KOPT-K1 (cell line): ENCODE measurements around the gene TRIP12.
"Not testable (repeated sequence)": the region's sequence is repeated elsewhere in the genome, so short reads cannot be mapped to it uniquely, and the experiment has no call there.

Source experiments
- H3K27ac ChIP-seq: fragments of 200-600 bp; sonication (generic); 2 replicates; pipeline ENCODE4 v1.5.1; 2016; ENCODE audit warnings: antibody characterized with exemption, mild to moderate bottlenecking, low read depth, low read length; ENCODE audit not compliant: poor library complexity, severe bottlenecking
- H3K36me3 ChIP-seq: fragments of 200-600 bp; sonication (generic); 2 replicates; pipeline ENCODE4 v1.5.1; 2017; ENCODE audit warnings: antibody characterized with exemption, mild to moderate bottlenecking, low read length, moderate library complexity; ENCODE audit not compliant: insufficient read depth
- H3K9me3 ChIP-seq: fragments of 200-600 bp; sonication (generic); 2 replicates; pipeline ENCODE4 v1.5.1; 2017; ENCODE audit warnings: antibody characterized with exemption, low read length, mild to moderate bottlenecking; ENCODE audit not compliant: insufficient read depth, poor library complexity, severe bottlenecking

TRIP12 gene

GRCh38 chr2:229927817-229928321 lies 6.1 kb upstream of the TRIP12 start:
- no peaks in the 10 kb centered on the region for H3K9me3 ChIP-seq
- no peaks in the 10 kb centered on the region for H3K36me3 ChIP-seq
- H3K27ac ChIP-seq: no peak overlapping the region

DNA sequence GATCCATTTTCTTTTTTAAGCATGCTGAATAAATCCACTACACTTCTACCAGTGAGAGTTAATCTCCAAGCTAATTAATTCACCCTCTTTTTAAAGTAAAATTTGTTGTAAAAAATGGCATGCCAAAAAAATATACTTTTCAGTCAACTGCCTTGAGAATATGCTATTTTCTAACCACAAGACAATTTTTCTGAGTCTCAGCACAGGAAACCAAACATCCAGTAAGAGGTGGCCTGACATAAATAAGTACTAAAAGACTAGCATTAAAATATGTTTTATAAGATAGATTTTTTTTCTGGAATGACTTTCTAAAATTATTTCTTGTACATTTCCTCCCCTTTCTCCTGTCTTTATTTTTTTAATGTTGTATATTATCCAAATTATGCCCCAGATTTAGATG lies 3.4 kb upstream of the TRIP12 start:
- Histone ChIP-seq H3K9me3 (no peaks in the 10 kb centered on the region), H3K36me3 (no peaks in the 10 kb centered on the region), H3K27ac (peak overlapping the region; percentile 39)

DNA sequence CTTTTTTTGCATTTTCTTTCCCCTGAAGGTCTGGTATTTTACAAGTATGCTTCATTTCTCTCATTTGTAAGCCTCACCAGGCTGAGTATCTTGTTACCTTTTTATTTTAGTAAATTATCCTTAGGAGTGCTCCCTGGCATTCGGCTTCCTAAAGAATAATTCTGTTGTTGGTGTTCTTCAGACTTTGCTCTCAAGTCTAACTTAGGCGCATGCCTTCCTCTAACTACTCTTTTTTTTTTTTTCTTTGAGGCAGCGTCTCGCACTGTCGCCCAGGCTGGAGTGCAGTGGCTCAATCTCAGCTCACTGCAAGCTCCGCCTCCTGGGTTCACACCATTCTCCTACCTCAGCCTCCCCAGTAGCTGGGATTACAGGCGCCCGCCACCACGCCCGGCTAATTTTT lies 2.7 kb upstream of the TRIP12 start:
- not testable (repeated sequence) for H3K36me3 ChIP-seq, H3K9me3 ChIP-seq
- H3K27ac ChIP-seq: peak overlapping the region; percentile 39

- H3K36me3 ChIP-seq: peaks cover 7% of the 10 kb centered on the region
- H3K9me3 ChIP-seq: no peaks in the 10 kb centered on the region
- H3K27ac ChIP-seq: peak within 1 kb of the TSS; percentile 99
Observed at GRCh38 chr2:229922449-229923386, 909 bp upstream of the TRIP12 start, which contains the start of gene FBXO36. Gene FBXO36, plus strand, starts transcription at chr2:229922503. Its CDS starts 11 bp downstream, at chr2:229922514.

- H3K9me3 ChIP-seq: no peaks in the 10 kb centered on the region
- peak overlapping the region; percentile 99 for H3K27ac ChIP-seq
- H3K36me3 ChIP-seq: peaks cover 15% of the 10 kb centered on the region
Observed at GRCh38 chr2:229921101-229921891, 513 bp downstream of the TRIP12 start.

DNA sequence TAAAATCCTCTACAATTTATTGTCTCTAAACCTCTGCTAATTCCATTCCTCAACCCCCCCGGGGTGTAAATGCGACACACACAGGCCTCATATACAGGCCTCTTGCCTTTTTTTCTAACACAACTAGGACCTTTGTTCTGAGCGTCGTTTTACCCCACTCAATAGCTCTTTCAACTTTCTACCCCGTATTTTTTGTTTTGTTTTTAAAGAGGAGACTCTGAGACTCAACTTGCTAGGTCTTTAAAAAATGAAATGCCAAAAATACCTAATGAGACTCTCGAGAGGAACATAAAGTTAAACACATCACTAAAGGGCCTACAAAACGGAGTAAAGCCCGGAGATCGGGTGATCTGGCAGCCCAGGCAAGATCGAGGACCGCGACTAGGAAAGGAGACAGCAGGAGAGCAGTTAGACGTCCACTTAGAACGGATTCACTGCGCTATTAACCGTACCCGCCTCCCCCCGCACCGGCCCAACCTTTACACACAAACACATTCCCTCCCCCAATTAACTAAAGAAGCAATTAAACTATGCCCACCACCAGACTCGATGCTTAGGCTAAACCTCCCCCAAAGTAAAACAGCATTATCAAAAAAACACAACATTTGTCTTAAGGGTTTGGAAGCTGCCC lies 1.7 kb downstream of the TRIP12 start:
- H3K9me3 ChIP-seq: no peaks in the 10 kb centered on the region
- peak overlapping the region; percentile 99 for H3K27ac ChIP-seq
- H3K36me3 ChIP-seq: peaks cover 22% of the 10 kb centered on the region

DNA sequence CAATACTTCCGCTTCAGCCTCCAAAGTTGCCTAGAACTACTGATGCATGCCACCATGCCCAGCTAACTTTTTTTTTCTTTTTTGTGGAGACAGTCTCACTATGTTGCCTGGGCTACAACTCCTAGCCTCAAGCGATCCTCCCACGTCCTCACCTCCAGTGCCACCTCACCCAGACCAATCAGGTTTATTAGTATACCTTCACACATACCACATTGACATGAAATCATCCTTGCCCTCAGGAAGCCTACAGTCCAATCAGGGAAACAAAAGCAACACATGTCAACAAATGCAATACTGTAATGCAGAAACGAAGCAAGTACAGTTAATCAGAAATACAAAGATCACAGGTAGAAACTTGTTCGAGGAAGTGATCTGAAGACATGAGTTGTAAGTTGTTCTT lies 4.0 kb downstream of the TRIP12 start:
- H3K36me3 ChIP-seq: peaks cover 32% of the 10 kb centered on the region
- H3K27ac ChIP-seq: no peak overlapping the region
- no peaks in the 10 kb centered on the region for H3K9me3 ChIP-seq

DNA sequence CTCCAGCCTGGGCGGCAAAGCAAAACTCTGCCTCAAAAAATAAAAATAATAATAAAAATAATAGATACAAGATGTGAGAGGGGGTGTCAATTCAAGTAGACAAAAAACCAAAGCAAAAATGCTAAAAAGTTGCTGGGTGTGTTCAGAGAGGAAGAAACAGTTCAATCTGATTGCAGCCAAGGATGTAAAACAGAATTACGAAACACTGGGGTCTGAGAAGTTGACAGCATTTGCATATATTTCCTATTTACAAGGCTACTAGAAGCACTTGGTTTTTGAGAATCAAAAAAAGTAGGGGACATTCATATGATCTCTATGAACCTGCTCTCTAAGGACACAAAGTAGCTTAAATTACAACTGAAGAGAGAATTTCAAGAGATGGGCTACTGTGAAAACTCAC lies 7.6 kb downstream of the TRIP12 start:
- Histone ChIP-seq H3K9me3 (no peaks in the 10 kb centered on the region), H3K27ac (no peak overlapping the region), H3K36me3 (peaks cover 40% of the 10 kb centered on the region)

DNA sequence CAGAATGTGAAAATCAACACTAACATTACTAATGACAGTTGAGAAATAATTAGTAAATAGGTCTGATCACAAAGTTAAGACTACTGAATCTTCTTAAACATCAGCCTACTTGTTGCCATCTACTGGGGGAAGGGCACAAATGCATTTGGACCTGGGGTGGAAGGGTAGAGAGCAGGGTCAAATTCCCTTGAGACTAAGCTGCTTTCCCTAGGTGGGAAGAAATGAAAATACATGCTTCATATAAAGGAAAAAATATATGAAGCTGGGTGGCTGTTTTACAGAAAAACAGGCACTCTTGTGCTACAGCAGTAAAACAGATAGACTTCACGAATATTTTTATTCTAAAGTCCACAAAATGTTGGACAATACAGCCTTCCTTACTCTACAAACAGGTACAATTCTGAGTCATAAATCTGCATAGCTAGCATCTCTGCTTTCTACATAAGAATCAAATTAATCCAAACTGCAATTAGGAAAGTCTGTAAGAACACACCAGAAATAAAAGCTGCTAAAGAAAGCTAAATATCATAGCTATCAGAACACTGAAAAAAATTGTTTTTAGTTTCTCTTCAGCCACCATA lies 10.9 kb downstream of the TRIP12 start:
- peaks cover 47% of the 10 kb centered on the region for H3K36me3 ChIP-seq
- H3K27ac ChIP-seq: no peak overlapping the region
- H3K9me3 ChIP-seq: no peaks in the 10 kb centered on the region

DNA sequence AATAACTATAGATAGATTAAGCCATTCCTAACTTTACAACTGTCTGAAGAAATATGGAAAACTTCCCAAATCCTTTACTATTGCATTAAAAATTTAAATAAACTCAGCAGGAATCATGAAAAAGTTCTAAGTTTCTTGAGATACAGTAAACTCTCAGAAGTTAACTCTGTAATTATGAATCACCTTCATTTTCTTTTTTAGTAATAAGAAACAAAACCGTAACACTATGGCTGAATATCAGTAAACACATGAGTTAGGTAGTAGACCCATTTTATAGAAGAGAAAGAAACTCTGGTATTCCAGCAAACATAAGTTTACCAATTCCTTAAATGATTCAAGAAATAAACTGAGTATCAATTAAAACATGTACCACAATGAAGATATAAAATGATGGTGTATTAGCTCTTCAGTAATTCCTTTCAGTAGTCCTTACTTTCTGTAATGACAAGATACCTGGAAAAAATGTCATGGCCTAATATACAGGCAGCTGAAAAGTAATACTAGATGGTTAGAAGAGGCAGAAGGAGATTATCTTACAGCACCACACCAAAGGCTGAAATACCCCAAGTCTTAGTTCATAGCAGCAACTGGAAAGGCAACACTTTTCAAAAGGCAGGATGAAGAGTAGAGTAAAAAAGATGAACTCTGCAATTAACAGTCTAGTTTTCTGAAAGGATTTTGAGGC lies 11.5 kb downstream of the TRIP12 start:
- H3K36me3 ChIP-seq: peaks cover 50% of the 10 kb centered on the region

DNA sequence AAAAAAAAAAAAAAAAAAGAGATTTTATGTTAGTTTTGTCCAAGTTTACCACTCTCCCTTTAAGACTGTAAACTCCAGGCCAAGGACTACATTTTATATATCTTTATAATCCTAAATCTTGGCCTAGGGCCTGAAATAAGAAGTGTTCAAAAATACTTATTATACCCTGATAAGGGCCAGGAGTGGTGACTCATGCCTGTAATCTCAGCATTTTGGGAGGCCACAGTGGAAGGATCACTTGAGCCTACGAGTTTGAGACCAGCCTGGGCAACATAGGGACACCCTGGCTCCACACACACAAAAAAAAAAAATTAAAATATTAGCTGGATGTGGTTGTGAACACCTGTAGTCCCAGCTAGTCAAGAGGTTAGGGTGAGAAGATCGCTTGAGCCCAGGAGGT lies 12.7 kb downstream of the TRIP12 start:
- Histone ChIP-seq H3K9me3 (no peaks in the 10 kb centered on the region), H3K27ac (no peak overlapping the region), H3K36me3 (peaks cover 50% of the 10 kb centered on the region)

More for the DNA sequence above, 11.5 kb downstream of the TRIP12 start:
- Histone ChIP-seq H3K9me3 (no peaks in the 10 kb centered on the region), H3K27ac (no peak overlapping the region)

GRCh38 chr2:229905601-229906000 lies 16.2 kb downstream of the TRIP12 start:
- no peaks in the 10 kb centered on the region for H3K9me3 ChIP-seq
- peaks cover 82% of the 10 kb centered on the region for H3K36me3 ChIP-seq
- no peak overlapping the region for H3K27ac ChIP-seq

- H3K9me3 ChIP-seq: no peaks in the 10 kb centered on the region
- H3K27ac ChIP-seq: no peak overlapping the region
- peaks cover 77% of the 10 kb centered on the region for H3K36me3 ChIP-seq
Observed at GRCh38 chr2:229903037-229903436, 18.8 kb downstream of the TRIP12 start.

DNA sequence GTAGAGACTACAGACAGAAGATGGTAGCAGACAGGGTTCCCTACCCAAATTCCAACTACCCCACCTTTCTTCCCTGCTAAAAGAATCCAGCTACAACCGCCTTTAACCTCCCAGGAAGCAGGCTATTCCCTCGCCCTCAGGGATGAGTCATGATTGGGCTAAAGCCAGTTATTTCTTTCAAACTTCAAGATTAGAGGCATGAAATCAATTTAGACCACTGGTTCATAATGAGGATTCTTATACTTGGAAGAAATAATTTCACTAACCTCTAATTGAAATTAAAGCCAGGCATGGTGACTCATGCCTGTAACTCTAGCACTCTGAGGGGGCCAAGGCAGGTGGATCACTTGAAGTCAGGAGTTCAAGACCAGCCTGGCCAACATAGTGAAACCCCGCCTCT lies 20.0 kb downstream of the TRIP12 start:
- Histone ChIP-seq H3K9me3 (no peaks in the 10 kb centered on the region), H3K36me3 (peaks cover 65% of the 10 kb centered on the region), H3K27ac (no peak overlapping the region)
